Omental fat pad (tissue), 4 donors: ENCODE data around the gene CLEC7A. TPM values are rescaled to one million over a fixed set of nuclear protein-coding genes. Genes with fewer than 3 reads are reported as not detected.

Experiments
- ATAC-seq: fragments of 150-250 bp; one replicate; pipeline ENCODE4 v1.9.1; 2016; ENCODE audit warnings: mild to moderate bottlenecking, moderate library complexity; ENCODE audit not compliant: low FRiP score
- DNase-seq: peaks from one replicate; pipeline ENCODE4 v3.0.0-alpha.2; 2019; ENCODE audit warnings: low spot score
- total RNA-seq, 4 donors: library from RNA; depleted of rRNA; stranded (reverse); fragments of >200 nt; gene quantifications; one replicate each; pipeline ENCODE4 v1.1.0, GENCODE V29; 2016
- TF ChIP-seq, protein P1 (sequence below), 3 donors: fragments of 450-650 bp; IDR thresholded peaks; one replicate each; pipeline ENCODE4 v1.5.1; 2016 to 2017; ENCODE audit warnings: antibody characterized with exemption in 3 of 3, mild to moderate bottlenecking in 3 of 3, moderate library complexity in 2 of 3

The CLEC7A gene
- total RNA-seq, 4 donors from 2014 or later = 12.6 to 27.6 (median 18.8) TPM

DNA sequence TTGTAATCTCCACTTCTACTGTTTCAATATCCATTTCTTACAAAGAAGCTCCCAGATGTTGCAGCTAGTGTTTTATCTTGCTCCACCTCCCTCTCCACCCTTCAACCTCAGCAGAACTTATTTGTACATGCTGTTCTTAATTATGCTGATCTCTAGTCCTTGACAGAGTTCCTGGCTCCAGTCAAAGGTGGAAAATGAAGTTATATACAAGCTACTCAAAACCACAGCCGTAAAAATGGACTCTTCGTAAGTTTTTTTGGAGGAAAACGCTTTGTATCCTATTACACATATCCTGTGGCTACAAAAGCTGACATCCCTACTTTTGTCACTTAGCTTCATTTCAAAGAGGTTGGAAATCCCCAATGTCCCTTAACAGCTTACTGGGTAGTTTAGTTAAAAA lies 32.5 kb downstream of the CLEC7A start:
- TF ChIP-seq, protein P1, sequence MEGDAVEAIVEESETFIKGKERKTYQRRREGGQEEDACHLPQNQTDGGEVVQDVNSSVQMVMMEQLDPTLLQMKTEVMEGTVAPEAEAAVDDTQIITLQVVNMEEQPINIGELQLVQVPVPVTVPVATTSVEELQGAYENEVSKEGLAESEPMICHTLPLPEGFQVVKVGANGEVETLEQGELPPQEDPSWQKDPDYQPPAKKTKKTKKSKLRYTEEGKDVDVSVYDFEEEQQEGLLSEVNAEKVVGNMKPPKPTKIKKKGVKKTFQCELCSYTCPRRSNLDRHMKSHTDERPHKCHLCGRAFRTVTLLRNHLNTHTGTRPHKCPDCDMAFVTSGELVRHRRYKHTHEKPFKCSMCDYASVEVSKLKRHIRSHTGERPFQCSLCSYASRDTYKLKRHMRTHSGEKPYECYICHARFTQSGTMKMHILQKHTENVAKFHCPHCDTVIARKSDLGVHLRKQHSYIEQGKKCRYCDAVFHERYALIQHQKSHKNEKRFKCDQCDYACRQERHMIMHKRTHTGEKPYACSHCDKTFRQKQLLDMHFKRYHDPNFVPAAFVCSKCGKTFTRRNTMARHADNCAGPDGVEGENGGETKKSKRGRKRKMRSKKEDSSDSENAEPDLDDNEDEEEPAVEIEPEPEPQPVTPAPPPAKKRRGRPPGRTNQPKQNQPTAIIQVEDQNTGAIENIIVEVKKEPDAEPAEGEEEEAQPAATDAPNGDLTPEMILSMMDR (IDR thresholded peaks at IDR 0.05) = no peak
- DNase-seq = no peak
- ATAC-seq = no peak

DNA sequence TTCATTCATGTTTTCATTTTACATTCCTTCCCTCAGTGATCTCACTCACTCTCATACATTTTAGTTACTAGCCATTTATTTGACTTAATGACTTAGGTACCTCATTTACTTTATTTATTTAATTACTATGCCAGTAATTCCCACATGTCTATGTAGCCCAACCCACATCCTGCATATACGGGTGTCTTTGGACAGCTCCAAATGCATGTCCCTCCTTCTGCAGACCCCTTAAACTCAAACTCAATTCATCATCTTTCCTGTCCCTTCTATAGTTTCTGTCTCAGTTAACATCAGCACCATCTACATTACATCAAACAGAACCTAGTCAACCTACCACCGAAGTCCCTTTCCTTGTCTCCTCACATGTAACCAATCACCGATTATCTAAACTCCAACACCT lies 34.0 kb downstream of the CLEC7A start:
- TF ChIP-seq, protein P1 (IDR thresholded peaks at IDR 0.05) = no peak
- ATAC-seq (no peak), DNase-seq (no peak)

DNA sequence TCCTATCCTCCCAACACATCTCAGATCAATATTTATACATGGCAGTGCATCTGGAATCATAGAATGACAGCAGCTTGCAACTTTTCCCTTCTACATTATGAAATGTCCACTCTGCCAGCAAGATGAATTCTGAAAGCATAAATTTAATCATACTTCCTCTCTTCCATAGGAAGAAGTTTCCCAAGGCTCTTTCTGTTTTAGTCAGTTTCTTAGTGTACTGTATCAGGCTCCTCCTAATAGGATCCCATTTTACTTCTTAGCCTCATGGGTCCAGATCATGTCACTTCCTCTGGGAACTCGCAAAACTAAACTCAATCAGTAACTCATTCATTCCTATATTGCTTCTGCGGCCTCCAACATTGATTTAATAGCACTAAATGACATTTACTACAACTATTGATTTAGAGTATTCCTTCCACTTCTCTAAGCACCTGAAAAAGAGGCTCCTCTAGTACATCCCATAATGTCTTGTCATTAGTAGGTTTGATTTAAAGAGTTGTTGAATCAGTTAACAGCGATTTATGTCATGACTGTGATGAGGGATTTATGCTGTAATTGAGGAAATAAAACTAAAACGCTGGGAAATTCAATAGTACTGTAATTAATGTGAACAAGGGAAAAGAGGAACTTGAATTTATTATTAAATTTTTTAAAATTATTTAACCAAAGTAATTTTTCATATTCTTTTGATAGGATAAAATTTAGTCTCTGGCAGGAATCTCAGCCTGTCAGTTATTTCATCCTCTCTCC lies 35.2 kb downstream of the CLEC7A start:
- DNase-seq (no peak), ATAC-seq (no peak)
- TF ChIP-seq, protein P1 (IDR thresholded peaks at IDR 0.05) = no peak

DNA sequence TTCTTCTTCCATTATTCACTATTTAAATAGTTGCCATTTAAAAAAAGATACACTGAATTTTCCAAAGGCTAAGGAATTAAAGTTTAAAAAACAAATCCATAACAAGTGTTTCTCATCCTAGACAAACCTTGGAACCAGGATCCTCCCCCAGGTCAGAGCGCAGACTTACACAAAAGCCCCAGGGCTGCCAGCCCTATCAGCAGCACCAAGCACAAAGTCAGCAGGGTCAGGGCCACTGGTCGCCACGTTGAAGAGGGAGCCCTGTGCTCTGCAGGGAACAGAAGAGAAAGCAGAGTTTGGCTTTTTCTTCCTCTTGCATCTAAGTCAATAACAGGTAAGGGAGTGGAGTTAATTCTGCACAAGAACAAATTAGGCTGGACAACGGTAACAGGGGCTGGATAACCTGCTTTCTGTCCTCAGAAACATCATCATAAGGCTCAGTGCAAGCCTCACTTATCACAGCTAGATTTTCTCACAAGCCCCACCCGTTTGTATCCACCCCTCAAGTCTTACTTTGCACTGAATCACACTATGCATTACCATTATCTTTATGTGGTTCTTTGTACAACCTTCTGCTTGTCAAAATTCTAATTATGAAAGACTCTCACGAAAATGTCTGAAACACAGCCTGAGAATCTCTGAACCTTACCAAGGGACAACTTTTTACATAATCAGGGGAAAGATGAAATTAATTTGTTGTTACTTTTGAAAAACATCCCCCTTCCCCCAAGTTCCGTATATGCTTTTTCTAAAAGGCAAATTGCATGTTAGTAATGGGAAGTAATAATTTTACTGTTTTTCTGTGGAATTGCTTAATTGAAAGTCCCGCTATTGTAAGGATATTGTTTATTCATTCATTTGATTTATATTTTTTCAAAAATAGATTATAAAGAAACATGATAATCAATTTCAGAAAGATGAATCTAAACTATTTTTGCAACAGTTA lies 40.8 kb downstream of the CLEC7A start:
- DNase-seq = no peak
- no peak for ATAC-seq
- TF ChIP-seq, protein P1 (IDR thresholded peaks at IDR 0.05) = no peak

DNA sequence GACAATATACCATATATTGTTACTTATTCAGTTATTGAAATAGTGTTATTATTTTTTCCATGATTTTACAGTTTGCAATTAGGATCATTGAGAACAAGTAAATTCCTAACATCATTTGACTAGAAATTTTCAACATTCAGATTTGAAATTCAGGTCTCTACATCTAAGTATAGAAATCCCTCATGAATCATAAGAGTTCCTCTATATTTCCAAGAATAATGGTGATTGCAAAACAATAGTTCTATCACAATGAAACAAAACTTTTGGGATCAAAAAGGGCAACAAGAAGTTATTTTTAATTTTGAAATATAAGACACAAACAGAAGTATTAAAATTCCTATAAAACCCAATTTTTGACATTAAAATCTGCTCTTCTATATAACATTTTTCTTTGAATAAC lies 42.0 kb downstream of the CLEC7A start:
- ATAC-seq (no peak), DNase-seq (no peak)
- TF ChIP-seq, protein P1 (IDR thresholded peaks at IDR 0.05) = no peak

DNA sequence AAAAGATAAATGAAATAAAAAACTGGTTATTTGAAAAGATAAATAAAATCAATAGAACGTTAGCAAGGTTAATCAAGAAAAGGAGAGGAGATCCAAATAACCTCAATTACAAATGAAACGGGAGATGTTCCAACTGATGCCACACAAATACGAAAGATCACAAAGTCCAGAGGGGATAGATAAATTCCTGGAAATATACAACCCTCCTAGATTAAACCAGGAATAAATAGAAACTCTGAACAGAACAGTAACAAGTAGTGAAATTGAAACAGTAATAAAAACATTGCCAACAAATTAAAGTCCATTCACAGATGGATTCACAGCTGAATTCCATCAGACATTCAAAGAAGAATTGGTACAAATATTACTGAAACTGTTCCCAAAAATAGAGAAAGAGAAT lies 43.6 kb downstream of the CLEC7A start:
- DNase-seq = no peak
- no peak for ATAC-seq
- TF ChIP-seq, protein P1 (IDR thresholded peaks at IDR 0.05) = no peak
